C4-2B (cell line): Measurements from ENCODE around the gene NOC2L.

ENCODE experiments used
- CTCF ChIP-seq: fragments of 450-650 bp; conservative IDR thresholded peaks from 2 replicates; pipeline ENCODE4 v1.5.1; 2017; ENCODE audit warnings: mild to moderate bottlenecking
- ZFX ChIP-seq: fragments of 450-650 bp; IDR thresholded peaks from 2 replicates; pipeline ENCODE4 v1.6.1; 2017

- TF ChIP-seq CTCF: peak; percentile 95
- no peak for TF ChIP-seq ZFX
Observed at GRCh38 chr1:983798-984475, 24.9 kb upstream of the NOC2L start.
